WI38 (cell line): Measurements from ENCODE around the gene CTDSPL.

Experiments
- H3K4me3 ChIP-seq: 2 replicates; pipeline ENCODE4 v1.5.1; 2011; ENCODE audit warnings: low read depth, mild to moderate bottlenecking, control low read depth, low read length
- TF ChIP-seq, protein P1 (sequence below): IDR thresholded peaks from 2 replicates; pipeline ENCODE4 v1.5.1; 2012; ENCODE audit warnings: low read depth, mild to moderate bottlenecking, control low read depth, low read length

CTDSPL gene

DNA sequence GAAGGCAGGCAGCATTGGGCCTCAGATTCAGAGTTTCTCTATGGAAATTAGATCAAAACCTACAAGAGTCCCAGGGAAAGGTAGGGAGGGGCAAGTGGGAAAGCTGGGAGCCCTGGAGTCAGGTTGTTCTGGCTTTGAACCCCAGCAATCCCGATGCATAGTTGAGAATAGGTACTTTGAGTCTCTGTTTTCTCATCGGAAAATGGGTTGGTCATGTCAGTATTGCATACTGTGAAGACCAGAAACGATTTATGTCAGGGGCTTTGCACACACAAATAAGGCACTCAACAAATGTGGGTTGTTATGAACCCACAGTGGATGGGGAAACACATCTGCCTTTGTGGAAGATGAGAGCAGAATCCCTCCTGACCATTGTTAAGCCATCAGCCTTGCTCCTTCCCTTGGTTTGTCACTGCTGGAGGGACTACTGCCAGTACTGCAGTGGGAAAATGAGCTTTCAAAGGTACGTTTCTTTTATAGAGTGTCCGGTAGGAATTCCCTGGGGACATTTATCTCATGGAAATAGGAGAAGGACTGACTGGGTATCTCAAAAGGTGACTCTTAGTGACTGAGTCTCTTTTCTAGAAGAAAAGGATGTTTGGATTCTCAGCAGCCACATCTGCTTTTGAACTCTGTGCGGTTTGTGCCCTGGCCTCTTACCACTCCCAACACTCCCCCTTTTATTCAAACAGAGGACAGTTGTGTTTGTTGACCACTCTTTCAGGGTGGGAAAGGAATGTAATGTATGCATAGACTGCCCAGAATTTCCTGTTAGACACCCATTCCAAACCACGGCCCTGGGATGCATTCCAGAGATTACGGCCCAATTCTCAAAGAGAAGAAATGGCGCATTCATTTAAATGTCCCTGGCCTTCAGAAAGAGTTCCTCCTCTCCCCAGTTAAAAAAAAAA is 74.3 kb downstream of the CTDSPL start:
- 0 out of 2 replicates have a peak overlapping the region, but pooled peaks have one; percentile 13 for H3K4me3 ChIP-seq
- TF ChIP-seq, protein P1, sequence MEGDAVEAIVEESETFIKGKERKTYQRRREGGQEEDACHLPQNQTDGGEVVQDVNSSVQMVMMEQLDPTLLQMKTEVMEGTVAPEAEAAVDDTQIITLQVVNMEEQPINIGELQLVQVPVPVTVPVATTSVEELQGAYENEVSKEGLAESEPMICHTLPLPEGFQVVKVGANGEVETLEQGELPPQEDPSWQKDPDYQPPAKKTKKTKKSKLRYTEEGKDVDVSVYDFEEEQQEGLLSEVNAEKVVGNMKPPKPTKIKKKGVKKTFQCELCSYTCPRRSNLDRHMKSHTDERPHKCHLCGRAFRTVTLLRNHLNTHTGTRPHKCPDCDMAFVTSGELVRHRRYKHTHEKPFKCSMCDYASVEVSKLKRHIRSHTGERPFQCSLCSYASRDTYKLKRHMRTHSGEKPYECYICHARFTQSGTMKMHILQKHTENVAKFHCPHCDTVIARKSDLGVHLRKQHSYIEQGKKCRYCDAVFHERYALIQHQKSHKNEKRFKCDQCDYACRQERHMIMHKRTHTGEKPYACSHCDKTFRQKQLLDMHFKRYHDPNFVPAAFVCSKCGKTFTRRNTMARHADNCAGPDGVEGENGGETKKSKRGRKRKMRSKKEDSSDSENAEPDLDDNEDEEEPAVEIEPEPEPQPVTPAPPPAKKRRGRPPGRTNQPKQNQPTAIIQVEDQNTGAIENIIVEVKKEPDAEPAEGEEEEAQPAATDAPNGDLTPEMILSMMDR = no peak

DNA sequence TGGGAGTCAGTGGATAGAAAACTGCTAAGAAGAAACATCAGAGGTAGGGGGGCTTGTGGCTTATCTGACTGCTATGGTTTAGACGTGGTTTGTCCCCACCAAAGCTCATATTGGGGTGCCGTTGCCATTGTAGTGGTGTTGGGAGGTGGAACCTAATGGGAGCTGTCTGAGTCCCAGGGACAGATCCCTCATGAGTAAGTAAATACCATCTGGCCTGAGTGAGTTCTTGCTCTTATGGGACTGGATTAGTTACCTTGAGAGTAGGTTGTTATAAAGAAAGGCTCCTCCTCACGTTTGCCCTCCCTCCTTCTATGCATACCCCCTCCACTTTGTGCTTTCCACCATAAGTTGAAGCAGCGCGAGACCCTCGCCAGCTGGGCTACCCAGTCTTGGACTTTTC is 75.5 kb downstream of the CTDSPL start:
- no peak overlapping the region for H3K4me3 ChIP-seq
- TF ChIP-seq, protein P1 = no peak

DNA sequence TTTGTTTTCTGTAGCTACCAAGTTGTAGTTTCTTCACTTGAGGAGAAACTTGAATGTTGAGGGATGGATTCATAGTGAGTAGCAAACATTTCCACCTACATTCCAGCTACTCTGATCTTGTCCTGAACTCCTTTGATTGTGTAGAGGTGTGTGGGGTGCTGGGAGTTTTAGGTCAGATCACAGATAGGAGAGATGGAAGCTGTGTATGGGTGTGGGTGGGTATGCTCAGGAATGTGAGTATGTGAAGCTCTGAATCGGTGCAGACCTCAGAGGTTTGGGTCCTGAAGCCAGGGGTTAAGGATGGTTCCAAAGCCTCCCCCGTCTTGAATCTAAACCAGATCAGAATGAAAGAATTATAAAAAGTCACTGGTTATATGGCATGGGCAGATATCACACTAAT is 76.3 kb downstream of the CTDSPL start:
- TF ChIP-seq, protein P1 = no peak
- no peak overlapping the region for H3K4me3 ChIP-seq

DNA sequence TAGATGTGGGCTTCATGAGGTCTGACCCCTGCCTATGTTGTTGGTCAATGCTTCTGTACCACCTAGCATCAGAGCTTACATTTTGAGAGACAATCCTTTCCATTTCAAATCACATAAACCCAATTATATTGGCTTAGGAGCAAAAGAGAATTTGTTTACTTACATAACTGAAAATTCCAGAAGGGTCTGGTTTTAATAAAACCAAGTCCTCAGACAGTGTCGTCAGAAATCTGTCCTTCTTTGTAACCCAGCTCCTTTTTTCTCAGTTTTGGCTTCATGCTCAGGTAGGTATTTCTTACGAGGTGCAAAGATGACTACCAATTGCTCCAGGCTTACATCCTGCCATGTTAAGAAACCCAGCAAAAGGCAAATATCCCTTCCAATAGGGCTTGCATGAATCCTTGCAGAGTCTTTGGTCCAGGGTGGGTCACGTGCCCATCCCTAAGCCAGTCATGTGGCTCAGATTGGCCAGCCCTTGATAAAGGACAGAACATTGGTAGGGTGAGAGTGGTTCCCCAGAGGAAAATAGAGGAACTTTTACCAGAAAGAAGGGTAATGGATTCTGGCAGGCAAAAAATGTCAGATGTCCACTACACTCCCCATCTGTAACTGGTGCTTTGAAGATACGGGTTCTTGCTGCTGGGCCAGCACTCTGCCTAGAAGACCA is 78.7 kb downstream of the CTDSPL start:
- TF ChIP-seq, protein P1 = no peak
- no peak overlapping the region for H3K4me3 ChIP-seq

DNA sequence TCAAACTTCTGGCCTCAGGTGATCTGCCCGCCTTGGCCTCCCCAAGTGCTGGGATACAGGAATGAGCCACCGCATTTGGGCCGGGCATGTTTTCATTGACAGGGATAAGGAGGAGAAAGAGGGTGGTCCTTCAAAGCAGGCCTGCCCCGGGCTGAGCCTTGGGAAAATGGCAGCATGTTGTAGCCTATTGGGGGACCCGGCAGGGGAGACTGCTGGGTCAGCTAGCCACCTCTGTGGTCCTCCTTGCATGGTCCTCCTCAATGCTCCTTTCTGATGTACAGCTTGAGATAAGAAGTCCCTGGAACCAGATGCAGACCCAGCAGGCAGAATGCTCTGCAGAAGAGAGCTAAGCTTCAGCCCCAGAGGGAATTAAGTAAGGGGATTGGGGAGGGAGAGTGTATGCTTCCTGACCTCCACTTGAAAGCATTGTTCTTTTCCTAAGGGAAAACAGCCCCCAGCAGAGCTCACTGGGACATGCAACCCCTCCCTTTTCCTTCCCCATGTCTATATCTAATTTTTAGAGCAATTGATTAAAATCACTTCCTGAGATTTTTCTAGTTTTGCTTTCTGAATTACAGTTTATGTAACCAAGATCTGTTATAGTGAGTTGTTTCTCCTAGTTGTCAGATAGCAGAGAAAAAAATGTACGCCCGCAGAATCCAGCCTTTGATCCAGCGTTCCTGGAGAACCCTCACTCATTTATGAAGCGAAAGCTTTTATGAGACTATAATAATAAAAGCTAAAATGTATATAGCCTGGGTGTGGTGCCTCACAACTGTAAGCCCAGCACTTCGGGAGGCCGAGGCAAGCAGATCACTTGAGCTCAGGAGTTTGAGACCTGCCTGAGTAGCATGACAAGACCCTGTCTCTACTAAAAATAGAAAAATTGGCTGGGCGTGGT is 80.2 kb downstream of the CTDSPL start:
- TF ChIP-seq, protein P1 = no peak
- H3K4me3 ChIP-seq = no peak overlapping the region

DNA sequence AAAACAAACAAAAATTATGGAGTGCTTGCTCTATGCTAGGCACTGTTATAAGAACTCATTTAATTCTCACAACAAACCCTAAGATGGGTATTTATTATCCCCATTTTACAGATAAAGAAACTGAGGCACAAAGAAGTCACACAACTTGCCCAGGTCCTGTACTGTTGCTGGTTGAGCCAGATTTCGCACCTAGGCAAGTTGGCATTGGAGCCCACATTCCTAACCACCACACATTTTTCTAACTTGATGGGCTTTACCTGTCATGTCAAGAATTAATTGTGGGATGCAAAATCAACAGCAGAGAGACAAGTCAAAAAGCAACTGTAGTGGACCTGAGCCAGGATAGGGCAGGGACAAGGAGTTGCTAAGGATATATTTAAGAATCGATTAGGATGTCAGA is 81.0 kb downstream of the CTDSPL start:
- no peak overlapping the region for H3K4me3 ChIP-seq
- TF ChIP-seq, protein P1 = no peak
